IMR-90 (cell line): ENCODE data around the gene BRPF1. TPM values are rescaled to one million over a fixed set of nuclear protein-coding genes. Genes with fewer than 3 reads are reported as not detected.

Experiments used
- ATAC-seq: fragments of 200-7000 bp; cut with Tn5 transposase; 2 replicates; pipeline ENCODE4 v1.9.1; 2020; ENCODE audit warnings: low read depth, mild to moderate bottlenecking, moderate library complexity
- BruUV-seq: library from RNA; stranded (reverse); fragments of 400-500 nt; replicated peaks from 2 replicates; lab custom pipeline; 2021; lab: Mats Ljungman, UMichigan
- CTCF ChIA-PET: fragments of 300-600 bp; formaldehyde crosslinking; extraction: SDS; loops from one replicate; lab custom pipeline; 2021; ENCODE audit warnings: antibody characterized with exemption; lab: Yijun Ruan, JAX
- POLR2A ChIA-PET: fragments of 300-600 bp; sonication (Branson Sonifier 250); formaldehyde crosslinking; loops from one replicate; lab custom pipeline; 2022; ENCODE audit warnings: antibody characterized with exemption; ENCODE audit not compliant: unreplicated experiment; lab: Charles Lee
- DNase-seq: peaks from one replicate; pipeline ENCODE4 v3.0.0; 2013
- H2AFZ ChIP-seq: replicated peaks from 2 replicates; pipeline ENCODE3; 2013; ENCODE audit warnings: low read length, mild to moderate bottlenecking; ENCODE audit not compliant: poor library complexity
- H2AK5ac ChIP-seq: 2 replicates; pipeline ENCODE4 v1.6.1; 2013; ENCODE audit warnings: low read depth, low read length, inconsistent platforms
- H2AK9ac ChIP-seq: replicated peaks from 2 replicates; pipeline ENCODE3; 2013; ENCODE audit warnings: mild to moderate bottlenecking, low read depth, low read length, moderate library complexity; ENCODE audit not compliant: poor library complexity
- H2BK120ac ChIP-seq: 2 replicates; pipeline ENCODE4 v1.6.1; 2013; ENCODE audit warnings: low read depth, low read length, inconsistent platforms
- H2BK15ac ChIP-seq: 3 replicates; pipeline ENCODE4 v1.6.1; 2013; ENCODE audit warnings: low read depth, low read length, inconsistent platforms
- H2BK20ac ChIP-seq: 2 replicates; pipeline ENCODE4 v1.6.1; 2013; ENCODE audit warnings: low read depth, mild to moderate bottlenecking, inconsistent platforms, low read length, moderate library complexity
- H2BK5ac ChIP-seq: 2 replicates; pipeline ENCODE4 v1.6.1; 2013; ENCODE audit warnings: mild to moderate bottlenecking, low read depth, low read length, inconsistent platforms; ENCODE audit not compliant: poor library complexity, severe bottlenecking
- H3K14ac ChIP-seq: replicated peaks from 2 replicates; pipeline ENCODE4 v1.6.1; 2013; ENCODE audit warnings: low read depth, low read length, inconsistent platforms
- H3K18ac ChIP-seq: 2 replicates; pipeline ENCODE4 v1.6.1; 2013; ENCODE audit warnings: low read depth, low read length, control low read depth
- H3K23ac ChIP-seq: 2 replicates; pipeline ENCODE4 v1.6.1; 2013; ENCODE audit warnings: low read depth, low read length, inconsistent platforms
- H3K27ac ChIP-seq: 2 replicates; pipeline ENCODE4 v1.5.1; 2013; ENCODE audit warnings: mild to moderate bottlenecking, control low read depth, low read length; ENCODE audit not compliant: insufficient read depth
- H3K27me3 ChIP-seq: 2 replicates; pipeline ENCODE4 v1.6.1; 2013; ENCODE audit warnings: low read length; ENCODE audit not compliant: control insufficient read depth, insufficient read depth
- H3K36me3 ChIP-seq: 2 replicates; pipeline ENCODE4 v1.6.1; 2013; ENCODE audit warnings: low read length, mixed read lengths; ENCODE audit not compliant: control insufficient read depth, insufficient read depth
- H3K4ac ChIP-seq: 2 replicates; pipeline ENCODE4 v1.6.1; 2013; ENCODE audit warnings: low read depth, low read length, inconsistent platforms
- H3K4me1 ChIP-seq: 2 replicates; pipeline ENCODE4 v1.6.1; 2013; ENCODE audit warnings: low read length, mixed read lengths; ENCODE audit not compliant: control insufficient read depth, insufficient read depth
- H3K4me2 ChIP-seq: 2 replicates; pipeline ENCODE4 v1.6.1; 2013; ENCODE audit warnings: low read depth, mild to moderate bottlenecking, control low read depth, low read length, moderate library complexity
- H3K4me3 ChIP-seq: 2 replicates; pipeline ENCODE4 v1.5.1; 2013; ENCODE audit warnings: low read depth, mild to moderate bottlenecking, control low read depth, low read length, moderate library complexity; ENCODE audit not compliant: insufficient read depth
- H3K56ac ChIP-seq: 2 replicates; pipeline ENCODE4 v1.6.1; 2013; ENCODE audit warnings: low read length, inconsistent platforms; ENCODE audit not compliant: insufficient read depth; ENCODE audit errors: extremely low read depth
- H3K79me1 ChIP-seq, 2 experiments: 2 replicates each; pipeline ENCODE4 v1.6.1; 2013; ENCODE audit warnings: low read length in 2 of 2, inconsistent platforms in 1 of 2, low read depth in 1 of 2
- H3K9ac ChIP-seq: 2 replicates; pipeline ENCODE4 v1.6.1; 2013; ENCODE audit warnings: low read depth, low read length, control low read depth
- H3K9me1 ChIP-seq: 2 replicates; pipeline ENCODE4 v1.6.1; 2013; ENCODE audit warnings: low read length, inconsistent platforms; ENCODE audit not compliant: insufficient read depth
- H3K9me3 ChIP-seq: 2 replicates; pipeline ENCODE4 v1.6.1; 2013; ENCODE audit warnings: low read length; ENCODE audit not compliant: control insufficient read depth, insufficient read depth
- H4K20me1 ChIP-seq: 2 replicates; pipeline ENCODE4 v1.6.1; 2013; ENCODE audit warnings: low read length, inconsistent platforms; ENCODE audit not compliant: insufficient read depth
- H4K5ac ChIP-seq: 2 replicates; pipeline ENCODE4 v1.6.1; 2013; ENCODE audit warnings: mild to moderate bottlenecking, low read depth, low read length, control low read depth
- H4K8ac ChIP-seq, 2 experiments: 2 replicates each; pipeline ENCODE4 v1.6.1; 2013; ENCODE audit warnings: low read depth in 2 of 2, low read length in 2 of 2, control low read depth in 1 of 2, inconsistent platforms in 1 of 2
- H4K91ac ChIP-seq: 2 replicates; pipeline ENCODE4 v1.6.1; 2013; ENCODE audit warnings: low read depth, low read length, inconsistent platforms; ENCODE audit not compliant: insufficient read depth
- BHLHE40 ChIP-seq: fragments of 150-350 bp; IDR thresholded peaks from 2 replicates; pipeline ENCODE4 v1.6.1; 2016; ENCODE audit warnings: mild to moderate bottlenecking, low read depth, low read length
- CHD1 ChIP-seq: IDR thresholded peaks from 2 replicates; pipeline ENCODE4 v1.6.1; 2012; ENCODE audit warnings: low read depth, low read length, improper control_type of control experiment
- FOS ChIP-seq: fragments of 150-350 bp; IDR thresholded peaks from 2 replicates; pipeline ENCODE4 v1.6.1; 2016; ENCODE audit warnings: low read depth, low read length
- POLR2A ChIP-seq: IDR thresholded peaks from 2 replicates; pipeline ENCODE4 v1.6.1; 2012; ENCODE audit warnings: mild to moderate bottlenecking, low read depth, low read length
- RFX5 ChIP-seq: IDR thresholded peaks from 2 replicates; pipeline ENCODE4 v1.8.0; 2012; ENCODE audit warnings: low read depth, mild to moderate bottlenecking, low read length, moderate library complexity
- SMC3 ChIP-seq: fragments of 150-350 bp; IDR thresholded peaks from 2 replicates; pipeline ENCODE4 v1.6.1; 2016; ENCODE audit warnings: low read depth, mild to moderate bottlenecking, antibody characterized with exemption, low read length, moderate library complexity
- WGBS, 2 experiments: methylation state at CpG; one replicate each; pipeline versions ENCODE4 v1.1.5 to v1.1.7; 2013; ENCODE audit warnings: missing lambda C conversion rate in 2 of 2; ENCODE audit not compliant: insufficient read length in 1 of 2; ENCODE audit errors: extremely low coverage in 2 of 2; 5-methylcytosine and 5-hydroxymethylcytosine counted together
- dilution Hi-C: fragments of 300-500 bp; cut with HindIII; formaldehyde crosslinking; loops from one replicate; pipeline ENCODE4 v1.14.3; 2018; ENCODE audit warnings: low sequenced_read_pairs; ENCODE audit not compliant: unreplicated experiment
- in situ Hi-C: fragments of 300-500 bp; cut with MboI; formaldehyde crosslinking; loops from 3 replicates; pipeline ENCODE4 v1.14.3; 2019; ENCODE audit warnings: low sequenced_read_pairs, inconsistent platforms, mixed read lengths
- intact Hi-C: fragments of 100-400 bp; cut with micrococcal nuclease; formaldehyde crosslinking; loops from 2 replicates; pipeline ENCODE4 v1.10.0; 2022
- polyA plus RNA-seq, 3 experiments: library from polyadenylated mRNA; depleted of rRNA; stranded (reverse); fragments of >200 nt; gene quantifications; 2 replicates each; pipeline ENCODE4 v1.2.3, GENCODE V29; 2012; ENCODE audit warnings: low replicate concordance in 1 of 3
- total RNA-seq: library from RNA; depleted of rRNA; stranded (reverse); fragments of >200 nt; gene quantifications from 2 replicates; pipeline ENCODE4 v1.2.3, GENCODE V29; 2012
- TF ChIP-seq, protein P1 (sequence below): conservative IDR thresholded peaks from 2 replicates; pipeline ENCODE4 v1.5.1; 2012; ENCODE audit warnings: mild to moderate bottlenecking, low read depth, low read length, improper control_type of control experiment

BRPF1 gene
- total and polyA plus RNA-seq, 2 of the 4 experiments (the other 2 are of a cell fraction) = 13.6 to 15.6 TPM

DNA sequence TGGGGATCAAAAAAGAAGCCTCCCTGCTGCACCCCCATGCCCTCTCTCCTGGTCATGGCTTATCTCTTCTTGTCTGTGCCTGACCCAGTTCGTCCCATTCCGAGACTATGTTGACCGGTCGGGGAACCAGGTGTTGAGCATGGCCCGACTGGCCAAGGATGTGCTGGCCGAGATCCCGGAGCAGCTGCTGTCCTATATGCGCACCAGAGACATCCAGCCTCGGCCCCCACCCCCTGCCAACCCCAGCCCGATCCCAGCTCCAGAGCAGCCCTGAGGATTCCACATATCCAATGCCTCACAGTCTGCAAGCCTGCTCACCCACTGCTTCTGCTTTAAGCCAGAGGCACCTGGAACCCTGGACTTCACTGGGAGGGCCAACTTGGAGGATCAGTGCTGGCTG, 2.1 kb upstream of the BRPF1 start:
- ATAC-seq = no peak
- no peak overlapping the region for H2BK15ac ChIP-seq
- no peak overlapping the region for H2BK5ac ChIP-seq
- DNase-seq = no peak
- TF ChIP-seq CHD1 (no peak), SMC3 (no peak), POLR2A (no peak), FOS (no peak), RFX5 (no peak), BHLHE40 (no peak)
- TF ChIP-seq, protein P1, sequence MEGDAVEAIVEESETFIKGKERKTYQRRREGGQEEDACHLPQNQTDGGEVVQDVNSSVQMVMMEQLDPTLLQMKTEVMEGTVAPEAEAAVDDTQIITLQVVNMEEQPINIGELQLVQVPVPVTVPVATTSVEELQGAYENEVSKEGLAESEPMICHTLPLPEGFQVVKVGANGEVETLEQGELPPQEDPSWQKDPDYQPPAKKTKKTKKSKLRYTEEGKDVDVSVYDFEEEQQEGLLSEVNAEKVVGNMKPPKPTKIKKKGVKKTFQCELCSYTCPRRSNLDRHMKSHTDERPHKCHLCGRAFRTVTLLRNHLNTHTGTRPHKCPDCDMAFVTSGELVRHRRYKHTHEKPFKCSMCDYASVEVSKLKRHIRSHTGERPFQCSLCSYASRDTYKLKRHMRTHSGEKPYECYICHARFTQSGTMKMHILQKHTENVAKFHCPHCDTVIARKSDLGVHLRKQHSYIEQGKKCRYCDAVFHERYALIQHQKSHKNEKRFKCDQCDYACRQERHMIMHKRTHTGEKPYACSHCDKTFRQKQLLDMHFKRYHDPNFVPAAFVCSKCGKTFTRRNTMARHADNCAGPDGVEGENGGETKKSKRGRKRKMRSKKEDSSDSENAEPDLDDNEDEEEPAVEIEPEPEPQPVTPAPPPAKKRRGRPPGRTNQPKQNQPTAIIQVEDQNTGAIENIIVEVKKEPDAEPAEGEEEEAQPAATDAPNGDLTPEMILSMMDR = no peak
- no peaks in the 10 kb centered on the region for H3K9me3 ChIP-seq
- no peak overlapping the region for H4K5ac ChIP-seq
- H3K14ac ChIP-seq = no peak overlapping the region
- H3K4me3 ChIP-seq = no peak overlapping the region
- peaks cover 5% of the 10 kb centered on the region for H3K36me3 ChIP-seq
- H4K20me1 ChIP-seq = peaks cover 25% of the 10 kb centered on the region
- dilution Hi-C loops = no loop called here
- no peaks in the 10 kb centered on the region for H3K27me3 ChIP-seq
- in situ Hi-C loops = no loop called here
- ChIA-PET CTCF (interaction anchor here (0.6 kb wide), 1 partner anchor 37 kb away, joined by 3 read pairs; no protein-coding TSS in a partner anchor), POLR2A (no interaction called here)
- H3K23ac ChIP-seq = no peak overlapping the region
- H3K79me1 ChIP-seq = peaks cover 4 to 21% of the 10 kb centered on the region in 2 experiments; a peak in 2 of 4 replicates
- no peak overlapping the region for H3K27ac ChIP-seq
- peaks cover 10% of the 10 kb centered on the region; the same call in 1 of the 2 replicates for H3K9me1 ChIP-seq
- intact Hi-C loops = no loop called here
- no peak overlapping the region for H3K4ac ChIP-seq
- no peak overlapping the region for H3K56ac ChIP-seq
- no TSS peak for BruUV-seq
- H4K8ac ChIP-seq = no peak overlapping the region
- no peak overlapping the region for H3K9ac ChIP-seq
- no peak overlapping the region for H3K4me2 ChIP-seq
- no peak overlapping the region for H3K18ac ChIP-seq
- H2AK9ac ChIP-seq = no peak overlapping the region
- H2BK120ac ChIP-seq = no peak overlapping the region
- WGBS, 2 experiments = 93% methylated on average over 5 of the region's 10 CpGs; no CpG with 5 or more reads in 1 of the 2 experiments
- no peak overlapping the region for H4K91ac ChIP-seq
- H3K4me1 ChIP-seq = peaks cover 8% of the 10 kb centered on the region; the same call in 1 of the 2 replicates
- H2BK20ac ChIP-seq = no peak overlapping the region
- H2AK5ac ChIP-seq = no peak overlapping the region
- no peak overlapping the region for H2AFZ ChIP-seq
